H9 (cell line): ENCODE measurements around the gene LRRFIP2. TPM values are rescaled to one million over a fixed set of nuclear protein-coding genes. Genes with fewer than 3 reads are reported as not detected.

ENCODE experiments used
- DNase-seq: peaks from one replicate; pipeline ENCODE4 v3.0.0-alpha.2; 2017
- H2AFZ ChIP-seq: one replicate; pipeline ENCODE4 v1.6.1; 2013; ENCODE audit warnings: mild to moderate bottlenecking, low read length, control low read depth, moderate library complexity
- H2AK5ac ChIP-seq: 2 replicates; pipeline ENCODE4 v1.6.1; 2013; ENCODE audit warnings: low read length, control low read depth, mixed read lengths; ENCODE audit not compliant: insufficient read length
- H2BK120ac ChIP-seq: one replicate; pipeline ENCODE4 v1.6.1; 2013; ENCODE audit warnings: low read depth, mild to moderate bottlenecking, low read length, control low read depth, inconsistent platforms; ENCODE audit not compliant: poor library complexity, severe bottlenecking
- H2BK12ac ChIP-seq: 2 replicates; pipeline ENCODE4 v1.6.1; 2013; ENCODE audit warnings: low read length, control low read depth, mixed read lengths, low read depth; ENCODE audit not compliant: insufficient read length
- H2BK15ac ChIP-seq: 2 replicates; pipeline ENCODE4 v1.6.1; 2013; ENCODE audit warnings: low read depth, low read length, control low read depth
- H2BK20ac ChIP-seq: one replicate; pipeline ENCODE4 v1.6.1; 2013; ENCODE audit warnings: low read depth, mild to moderate bottlenecking, low read length, control low read depth, inconsistent platforms; ENCODE audit not compliant: poor library complexity, severe bottlenecking
- H2BK5ac ChIP-seq: 2 replicates; pipeline ENCODE4 v1.6.1; 2013; ENCODE audit warnings: low read length, control low read depth, mixed read lengths; ENCODE audit not compliant: insufficient read length
- H3K14ac ChIP-seq: 2 replicates; pipeline ENCODE4 v1.6.1; 2013; ENCODE audit warnings: low read length, control low read depth; ENCODE audit not compliant: insufficient read depth
- H3K18ac ChIP-seq: 2 replicates; pipeline ENCODE4 v1.6.1; 2013; ENCODE audit warnings: low read depth, mild to moderate bottlenecking, mixed read lengths, low read length, control low read depth; ENCODE audit not compliant: insufficient read length
- H3K23ac ChIP-seq: 2 replicates; pipeline ENCODE4 v1.6.1; 2013; ENCODE audit warnings: low read length, control low read depth, mixed read lengths, low read depth; ENCODE audit not compliant: insufficient read length
- H3K23me2 ChIP-seq: 2 replicates; pipeline ENCODE4 v1.6.1; 2013; ENCODE audit warnings: low read depth, mild to moderate bottlenecking, mixed read lengths, low read length, control low read depth; ENCODE audit not compliant: insufficient read length, poor library complexity, severe bottlenecking
- H3K27ac ChIP-seq: 2 replicates; pipeline ENCODE4 v1.5.1; 2013; ENCODE audit warnings: low read length, control low read depth, mixed read lengths, low read depth; ENCODE audit not compliant: insufficient read length
- H3K27me3 ChIP-seq: 2 replicates; pipeline ENCODE4 v1.6.1; 2013; ENCODE audit warnings: low read length, control low read depth, inconsistent platforms; ENCODE audit not compliant: insufficient read depth
- H3K4ac ChIP-seq: 2 replicates; pipeline ENCODE4 v1.6.1; 2013; ENCODE audit warnings: low read depth, mild to moderate bottlenecking, control low read depth, inconsistent platforms, low read length, moderate library complexity
- H3K4me1 ChIP-seq: 2 replicates; pipeline ENCODE4 v1.6.1; 2013; ENCODE audit warnings: low read length, control low read depth, inconsistent platforms; ENCODE audit not compliant: insufficient read depth
- H3K4me2 ChIP-seq: 2 replicates; pipeline ENCODE4 v1.6.1; 2013; ENCODE audit warnings: low read length, control low read depth, mixed read lengths; ENCODE audit not compliant: insufficient read length, insufficient read depth
- H3K56ac ChIP-seq: 2 replicates; pipeline ENCODE4 v1.6.1; 2013; ENCODE audit warnings: low read depth, mild to moderate bottlenecking, mixed read lengths, low read length, control low read depth; ENCODE audit not compliant: insufficient read length
- H3K79me1 ChIP-seq: 2 replicates; pipeline ENCODE4 v1.6.1; 2013; ENCODE audit warnings: low read depth, mild to moderate bottlenecking, moderate library complexity, low read length, control low read depth, inconsistent platforms; ENCODE audit not compliant: insufficient read depth, poor library complexity, severe bottlenecking
- H3K79me2 ChIP-seq: 2 replicates; pipeline ENCODE4 v1.6.1; 2013; ENCODE audit warnings: low read length, control low read depth, inconsistent platforms; ENCODE audit not compliant: insufficient read depth
- H3K9ac ChIP-seq: 2 replicates; pipeline ENCODE4 v1.6.1; 2013; ENCODE audit warnings: low read length, control low read depth, mixed read lengths; ENCODE audit not compliant: insufficient read length; ENCODE audit errors: extremely low read depth
- H3K9me3 ChIP-seq: one replicate; pipeline ENCODE4 v1.6.1; 2013; ENCODE audit warnings: low read depth, low read length, inconsistent platforms; ENCODE audit not compliant: control insufficient read depth
- H3T11ph ChIP-seq: one replicate; pipeline ENCODE4 v1.6.1; 2013; ENCODE audit warnings: mild to moderate bottlenecking, low read length, control low read depth, inconsistent platforms
- H4K20me1 ChIP-seq: one replicate; pipeline ENCODE4 v1.6.1; 2013; ENCODE audit not compliant: control insufficient read depth, insufficient read length, insufficient read depth
- H4K5ac ChIP-seq: 2 replicates; pipeline ENCODE4 v1.6.1; 2013; ENCODE audit warnings: low read depth, mild to moderate bottlenecking, mixed read lengths, low read length, control low read depth; ENCODE audit not compliant: insufficient read length
- H4K8ac ChIP-seq: replicated peaks from 2 replicates; pipeline ENCODE4 v1.6.1; 2013; ENCODE audit warnings: low read length, control low read depth, mixed read lengths, low read depth; ENCODE audit not compliant: insufficient read length
- H4K91ac ChIP-seq: 2 replicates; pipeline ENCODE4 v1.6.1; 2013; ENCODE audit warnings: low read depth, mild to moderate bottlenecking, moderate library complexity, mixed read lengths, low read length, control low read depth; ENCODE audit not compliant: insufficient read length
- H3K27ac Mint-ChIP-seq, 3 experiments: 2 replicates in 2 of 3; 3 replicates in 1 of 3; pipeline ENCODE4 v1.8.0; 2020 to 2021; ENCODE audit warnings: mixed read lengths in 3 of 3, mild to moderate bottlenecking in 1 of 3, moderate library complexity in 1 of 3
- H3K27me3 Mint-ChIP-seq: 2 replicates; pipeline ENCODE4 v1.8.0; 2021; ENCODE audit warnings: low read depth, mild to moderate bottlenecking, moderate library complexity, mixed read lengths
- H3K36me3 Mint-ChIP-seq, 3 experiments: 2 replicates in 2 of 3; 3 replicates in 1 of 3; pipeline ENCODE4 v1.8.0; 2020 to 2021; ENCODE audit warnings: low read depth in 3 of 3, mixed read lengths in 3 of 3; ENCODE audit not compliant: insufficient read depth in 1 of 3
- H3K4me1 Mint-ChIP-seq, 2 experiments: 2 replicates each; pipeline ENCODE4 v1.8.0; 2020; ENCODE audit warnings: mixed read lengths in 2 of 2
- H3K4me3 Mint-ChIP-seq, 2 experiments: 2 replicates in 1 of 2; 3 replicates in 1 of 2; pipeline ENCODE4 v1.8.0; 2020 to 2021; ENCODE audit warnings: mild to moderate bottlenecking in 2 of 2, mixed read lengths in 2 of 2, moderate library complexity in 1 of 2
- H3K9me3 Mint-ChIP-seq, 2 experiments: 2 replicates in 1 of 2; 3 replicates in 1 of 2; pipeline ENCODE4 v1.8.0; 2020; ENCODE audit warnings: mild to moderate bottlenecking in 2 of 2, mixed read lengths in 2 of 2, moderate library complexity in 1 of 2
- WGBS: extraction: QIAGEN DNeasy Blood & Tissue Kit; methylation state at CpG from one replicate; pipeline ENCODE4 v1.1.7; 2013; ENCODE audit warnings: missing lambda C conversion rate, low lambda C conversion rate, mixed read lengths; ENCODE audit not compliant: insufficient read length; ENCODE audit errors: extremely low coverage; 5-methylcytosine and 5-hydroxymethylcytosine counted together
- total RNA-seq: library from RNA; stranded (reverse); gene quantifications from 2 replicates; pipeline ENCODE4 v1.2.1, GENCODE V29; 2021
- TF ChIP-seq, protein P1 (sequence below): fragments of 200-600 bp; sonication (generic); conservative IDR thresholded peaks from 3 replicates; pipeline ENCODE4 v1.8.0; 2021; ENCODE audit warnings: antibody characterized with exemption, mild to moderate bottlenecking

LRRFIP2 gene
- total RNA-seq, 1 experiment from 2014 or later: 30.7 TPM

DNA sequence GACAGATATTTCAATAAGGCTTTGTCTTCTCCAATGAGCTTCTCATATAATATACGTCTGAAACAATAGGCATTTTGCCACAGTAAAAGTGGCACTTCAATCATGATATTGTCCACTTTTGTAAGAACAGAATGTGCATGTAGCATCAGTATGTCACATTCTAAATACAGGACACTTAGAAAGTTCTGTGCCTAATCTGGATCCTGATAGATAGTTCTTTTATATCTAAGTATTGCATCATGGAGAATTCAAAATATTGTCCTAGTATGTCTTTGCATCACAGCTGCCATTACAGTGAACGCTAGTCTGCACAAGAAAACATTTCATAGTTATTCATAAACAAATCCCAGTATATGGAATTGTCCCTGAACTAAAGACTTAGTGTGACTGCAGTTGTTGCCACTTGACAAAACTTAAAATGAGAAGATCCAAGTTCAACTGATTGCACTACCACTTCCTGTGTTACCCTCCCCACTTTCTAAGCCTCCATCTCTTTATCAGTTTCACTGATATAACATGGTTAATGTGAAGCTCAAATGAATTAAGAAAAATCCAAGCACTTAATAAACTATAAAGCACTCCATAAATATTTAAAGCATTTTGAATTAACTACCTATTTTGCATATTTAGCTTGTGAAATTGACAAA, 19.6 kb downstream of the LRRFIP2 start:
- no peaks in the 10 kb centered on the region for H3K9me3 ChIP-seq
- no peak overlapping the region for H3K27ac Mint-ChIP-seq

More for the DNA sequence above, 19.6 kb downstream of the LRRFIP2 start:
- Mint-ChIP-seq H3K4me3 (no peak overlapping the region), H3K4me1 (no peaks in the 10 kb centered on the region), H3K27me3 (no peaks in the 10 kb centered on the region), H3K36me3 (peaks cover 0 to 4% (median 2%) of the 10 kb centered on the region in 3 experiments; a peak in 3 of 7 replicates), H3K9me3 (no peaks in the 10 kb centered on the region)
- Histone ChIP-seq H3K27me3 (no peaks in the 10 kb centered on the region), H3K4me1 (no peaks in the 10 kb centered on the region), H3K56ac (no peak overlapping the region), H3K27ac (no peak overlapping the region), H3K18ac (no peak overlapping the region), H4K91ac (no peak overlapping the region), H3T11ph (no peak overlapping the region), H2BK120ac (no peak overlapping the region), H3K23ac (no peak overlapping the region), H3K9ac (no peak overlapping the region), H2BK12ac (no peak overlapping the region), H3K79me2 (no peaks in the 10 kb centered on the region), H3K4ac (no peak overlapping the region), H4K5ac (no peak overlapping the region), H4K8ac (no peak overlapping the region), H2BK5ac (no peak overlapping the region), H4K20me1 (no peaks in the 10 kb centered on the region), H2BK15ac (no peak overlapping the region), H3K4me2 (no peak overlapping the region), H3K79me1 (no peaks in the 10 kb centered on the region), H2BK20ac (no peak overlapping the region), H3K23me2 (no peaks in the 10 kb centered on the region), H2AFZ (no peak overlapping the region), H3K14ac (no peak overlapping the region), H2AK5ac (no peak overlapping the region)
- WGBS: no CpG with 5 or more reads among the region's 2 CpGs
- DNase-seq: no peak
- TF ChIP-seq, protein P1, sequence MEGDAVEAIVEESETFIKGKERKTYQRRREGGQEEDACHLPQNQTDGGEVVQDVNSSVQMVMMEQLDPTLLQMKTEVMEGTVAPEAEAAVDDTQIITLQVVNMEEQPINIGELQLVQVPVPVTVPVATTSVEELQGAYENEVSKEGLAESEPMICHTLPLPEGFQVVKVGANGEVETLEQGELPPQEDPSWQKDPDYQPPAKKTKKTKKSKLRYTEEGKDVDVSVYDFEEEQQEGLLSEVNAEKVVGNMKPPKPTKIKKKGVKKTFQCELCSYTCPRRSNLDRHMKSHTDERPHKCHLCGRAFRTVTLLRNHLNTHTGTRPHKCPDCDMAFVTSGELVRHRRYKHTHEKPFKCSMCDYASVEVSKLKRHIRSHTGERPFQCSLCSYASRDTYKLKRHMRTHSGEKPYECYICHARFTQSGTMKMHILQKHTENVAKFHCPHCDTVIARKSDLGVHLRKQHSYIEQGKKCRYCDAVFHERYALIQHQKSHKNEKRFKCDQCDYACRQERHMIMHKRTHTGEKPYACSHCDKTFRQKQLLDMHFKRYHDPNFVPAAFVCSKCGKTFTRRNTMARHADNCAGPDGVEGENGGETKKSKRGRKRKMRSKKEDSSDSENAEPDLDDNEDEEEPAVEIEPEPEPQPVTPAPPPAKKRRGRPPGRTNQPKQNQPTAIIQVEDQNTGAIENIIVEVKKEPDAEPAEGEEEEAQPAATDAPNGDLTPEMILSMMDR: no peak
